Trophoblast cell (in vitro differentiated cells and primary cell): ENCODE measurements around the gene TAPT1.

ENCODE experiments used
- DNase-seq, 2 donors: peaks; one replicate each; pipeline ENCODE4 v3.0.0-alpha.2; 2016
- H2AFZ ChIP-seq: 2 replicates; pipeline ENCODE4 v1.6.1; 2013; ENCODE audit warnings: low read length, moderate library complexity, mild to moderate bottlenecking; ENCODE audit not compliant: insufficient read depth, poor library complexity
- H2AK5ac ChIP-seq: 2 replicates; pipeline ENCODE4 v1.6.1; 2013; ENCODE audit warnings: mild to moderate bottlenecking, low read length
- H2BK120ac ChIP-seq: 2 replicates; pipeline ENCODE4 v1.6.1; 2013; ENCODE audit warnings: low read length, mild to moderate bottlenecking, moderate library complexity; ENCODE audit not compliant: insufficient read depth, poor library complexity
- H2BK12ac ChIP-seq: 2 replicates; pipeline ENCODE4 v1.6.1; 2013; ENCODE audit warnings: mild to moderate bottlenecking, low read length, moderate library complexity
- H2BK5ac ChIP-seq: 2 replicates; pipeline ENCODE4 v1.6.1; 2013; ENCODE audit warnings: low read length, low read depth, moderate library complexity, mild to moderate bottlenecking; ENCODE audit not compliant: poor library complexity
- H3K14ac ChIP-seq: 2 replicates; pipeline ENCODE4 v1.6.1; 2013; ENCODE audit warnings: mild to moderate bottlenecking, low read length
- H3K18ac ChIP-seq: 2 replicates; pipeline ENCODE4 v1.6.1; 2013; ENCODE audit warnings: mild to moderate bottlenecking, low read length
- H3K23ac ChIP-seq: 2 replicates; pipeline ENCODE4 v1.6.1; 2013; ENCODE audit warnings: low read length
- H3K27ac ChIP-seq: 2 replicates; pipeline ENCODE4 v1.5.1; 2013; ENCODE audit warnings: low read depth, mild to moderate bottlenecking, inconsistent platforms, low read length, moderate library complexity
- H3K27me3 ChIP-seq: 2 replicates; pipeline ENCODE4 v1.6.1; 2013; ENCODE audit warnings: inconsistent platforms, mild to moderate bottlenecking, low read length, moderate library complexity; ENCODE audit not compliant: insufficient read depth
- H3K36me3 ChIP-seq, 2 experiments: 1 replicate in 1 of 2; 2 replicates in 1 of 2; pipeline ENCODE4 v1.6.1; 2013; ENCODE audit warnings: low read length in 2 of 2, mild to moderate bottlenecking in 2 of 2, moderate library complexity in 1 of 2; ENCODE audit not compliant: insufficient read depth in 2 of 2, control insufficient read depth in 1 of 2
- H3K4ac ChIP-seq: 2 replicates; pipeline ENCODE4 v1.6.1; 2013; ENCODE audit warnings: low read depth, mild to moderate bottlenecking, low read length, moderate library complexity
- H3K4me1 ChIP-seq, 2 experiments: 1 replicate in 1 of 2; 2 replicates in 1 of 2; pipeline ENCODE4 v1.6.1; 2013; ENCODE audit warnings: low read length in 2 of 2, mild to moderate bottlenecking in 2 of 2, moderate library complexity in 1 of 2; ENCODE audit not compliant: insufficient read depth in 2 of 2, control insufficient read depth in 1 of 2
- H3K4me2 ChIP-seq: 2 replicates; pipeline ENCODE4 v1.6.1; 2013; ENCODE audit warnings: inconsistent platforms, mild to moderate bottlenecking, low read length, moderate library complexity
- H3K4me3 ChIP-seq: 2 replicates; pipeline ENCODE4 v1.5.1; 2013; ENCODE audit warnings: mild to moderate bottlenecking, low read depth, low read length, inconsistent platforms
- H3K79me1 ChIP-seq: one replicate; pipeline ENCODE4 v1.6.1; 2013; ENCODE audit warnings: low read length
- H3K79me2 ChIP-seq: 2 replicates; pipeline ENCODE4 v1.6.1; 2013; ENCODE audit warnings: low read length, mild to moderate bottlenecking; ENCODE audit not compliant: control insufficient read depth, insufficient read depth, poor library complexity
- H3K9ac ChIP-seq: 2 replicates; pipeline ENCODE4 v1.6.1; 2013; ENCODE audit warnings: mild to moderate bottlenecking, low read length
- H3K9me3 ChIP-seq: 2 replicates; pipeline ENCODE4 v1.6.1; 2013; ENCODE audit warnings: low read depth, mild to moderate bottlenecking, control low read depth, inconsistent platforms, low read length; ENCODE audit not compliant: insufficient read depth
- H4K12ac ChIP-seq: 2 replicates; pipeline ENCODE4 v1.6.1; 2013; ENCODE audit warnings: low read depth, mild to moderate bottlenecking, low read length, moderate library complexity
- H4K8ac ChIP-seq: 2 replicates; pipeline ENCODE4 v1.6.1; 2013; ENCODE audit warnings: low read depth, mild to moderate bottlenecking, low read length, moderate library complexity
- H4K91ac ChIP-seq: one replicate; pipeline ENCODE4 v1.6.1; 2013; ENCODE audit warnings: low read depth, mild to moderate bottlenecking, low read length, moderate library complexity
- WGBS: extraction: QIAGEN DNeasy Blood & Tissue Kit; methylation state at CpG from one replicate; pipeline ENCODE4 v1.1.7; 2013; ENCODE audit warnings: missing lambda C conversion rate; ENCODE audit not compliant: insufficient read length, insufficient coverage; ENCODE audit errors: extremely low coverage; 5-methylcytosine and 5-hydroxymethylcytosine counted together

Gene TAPT1

DNA sequence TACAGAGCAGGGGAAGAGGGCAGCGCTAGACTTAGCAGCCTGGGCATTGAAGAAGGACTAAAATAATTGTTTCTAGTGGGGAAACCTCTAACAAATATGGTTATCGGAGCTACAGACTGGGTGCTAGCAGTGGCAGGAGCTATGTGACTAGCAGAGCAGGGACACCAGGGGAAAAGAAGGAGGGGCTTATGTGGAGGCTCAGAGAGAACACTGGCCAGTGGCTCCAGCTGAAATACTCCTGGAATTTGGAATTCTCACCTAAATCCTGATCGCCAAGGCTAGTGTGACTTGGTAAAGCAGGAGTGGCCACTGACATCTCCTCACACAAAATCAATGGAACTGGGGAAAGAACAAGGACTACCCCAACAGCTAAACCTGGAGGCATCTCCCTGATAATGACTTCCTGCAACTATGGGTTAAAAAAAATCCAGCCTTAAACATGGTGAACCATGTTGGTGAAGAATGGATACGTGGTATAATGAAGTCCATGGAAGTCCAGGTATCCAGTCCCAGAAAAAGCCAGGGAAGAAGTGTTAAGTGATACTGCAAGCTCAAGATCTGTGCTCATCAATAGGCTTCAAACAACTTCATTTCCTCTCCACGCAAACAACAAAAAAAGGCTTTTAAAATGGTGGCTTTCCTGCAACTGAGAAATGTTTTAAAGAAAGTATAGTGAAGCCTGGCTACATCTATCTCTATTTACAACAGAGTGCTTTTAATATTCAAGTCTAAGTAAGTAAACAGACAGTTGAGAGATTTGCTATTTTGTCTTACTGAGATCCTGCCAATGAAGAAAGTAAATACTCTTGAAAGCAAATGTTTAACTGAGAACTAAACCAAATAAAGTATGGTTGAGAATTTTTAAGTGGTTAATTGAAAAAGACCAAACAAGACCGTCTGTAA lies 1.8 kb downstream of the TAPT1 start:
- DNase-seq: peak in 1 of 2 donors; percentile 45
- Histone ChIP-seq H3K9ac (no peak overlapping the region), H3K27ac (no peak overlapping the region), H3K4me1 (peaks cover 2 to 4% of the 10 kb centered on the region in 2 experiments), H3K4ac (peak overlapping the region; percentile 42), H4K91ac (no peak overlapping the region), H3K27me3 (no peaks in the 10 kb centered on the region), H3K4me3 (no peak overlapping the region), H3K23ac (no peak overlapping the region), H4K12ac (no peak overlapping the region), H3K79me2 (peaks cover 10% of the 10 kb centered on the region), H2BK12ac (no peak overlapping the region), H3K79me1 (peaks cover 13% of the 10 kb centered on the region), H4K8ac (no peak overlapping the region), H2AK5ac (no peak overlapping the region), H3K14ac (no peak overlapping the region), H3K18ac (peak overlapping the region; percentile 43), H2BK120ac (no peak overlapping the region), H2BK5ac (no peak overlapping the region), H3K9me3 (no peaks in the 10 kb centered on the region), H3K4me2 (peak overlapping the region; percentile 31), H3K36me3 (no peaks in the 10 kb centered on the region), H2AFZ (no peak overlapping the region)
- WGBS: no CpG with 5 or more reads among the region's 6 CpGs

DNA sequence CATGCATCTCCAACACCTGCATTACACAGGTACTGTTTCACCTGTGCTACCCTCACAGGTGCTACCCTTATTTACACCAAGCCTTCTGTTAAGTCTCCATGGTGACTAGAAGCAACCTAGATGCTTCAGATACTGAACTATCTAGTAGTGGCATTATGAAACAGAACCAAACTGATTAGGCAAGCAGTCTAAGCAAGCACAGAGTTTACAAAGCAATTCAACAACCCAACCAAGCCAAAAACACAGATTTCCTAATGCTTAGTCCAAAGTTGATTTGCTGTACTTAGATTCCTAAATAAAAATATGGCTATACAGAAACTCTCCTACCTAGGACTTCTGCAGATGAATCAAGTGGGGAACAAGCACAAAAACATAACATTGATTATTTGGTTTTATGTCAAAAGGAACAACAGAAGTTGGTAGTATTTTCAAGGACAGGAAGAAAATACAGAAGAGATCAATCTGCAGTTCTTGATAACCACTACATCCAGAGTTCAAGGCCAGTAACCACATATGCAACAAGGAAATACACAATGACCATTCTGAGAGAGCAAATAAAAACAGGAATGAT lies 3.2 kb downstream of the TAPT1 start:
- Histone ChIP-seq H2BK12ac (no peak overlapping the region), H3K4me2 (no peak overlapping the region), H3K27me3 (no peaks in the 10 kb centered on the region), H3K79me2 (peaks cover 10% of the 10 kb centered on the region), H2AK5ac (no peak overlapping the region), H4K12ac (no peak overlapping the region), H3K14ac (no peak overlapping the region), H3K9me3 (no peaks in the 10 kb centered on the region), H3K18ac (no peak overlapping the region), H4K8ac (no peak overlapping the region), H3K9ac (no peak overlapping the region), H2BK5ac (no peak overlapping the region), H3K23ac (no peak overlapping the region), H2AFZ (no peak overlapping the region), H3K79me1 (peaks cover 13% of the 10 kb centered on the region), H3K4me1 (peaks cover 2 to 4% of the 10 kb centered on the region in 2 experiments), H3K4me3 (no peak overlapping the region), H2BK120ac (no peak overlapping the region), H3K4ac (no peak overlapping the region), H3K36me3 (no peaks in the 10 kb centered on the region), H3K27ac (no peak overlapping the region), H4K91ac (no peak overlapping the region)
- peak; percentile 81 to 97 for DNase-seq

DNA sequence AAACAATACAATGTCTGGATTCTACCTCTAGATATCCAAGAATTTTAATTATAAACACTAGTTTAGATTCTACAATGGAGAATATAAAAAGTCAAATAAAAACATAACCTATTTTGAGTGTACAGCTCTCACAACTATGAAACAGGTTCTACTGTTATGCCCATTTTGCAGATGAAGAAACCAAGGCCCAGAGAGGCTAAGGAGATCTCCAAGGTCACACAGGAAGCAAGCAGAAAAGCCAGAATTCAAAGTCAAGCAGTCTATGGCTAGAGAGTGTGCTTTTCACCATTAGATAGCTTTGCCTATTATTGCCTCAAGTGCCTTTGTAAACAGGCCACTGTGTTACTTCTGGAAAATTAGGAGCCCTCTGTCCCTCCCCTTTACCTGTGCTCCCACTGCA lies 7.3 kb downstream of the TAPT1 start:
- Histone ChIP-seq H4K91ac (no peak overlapping the region), H3K27me3 (no peaks in the 10 kb centered on the region)
- DNase-seq: no peak

DNA sequence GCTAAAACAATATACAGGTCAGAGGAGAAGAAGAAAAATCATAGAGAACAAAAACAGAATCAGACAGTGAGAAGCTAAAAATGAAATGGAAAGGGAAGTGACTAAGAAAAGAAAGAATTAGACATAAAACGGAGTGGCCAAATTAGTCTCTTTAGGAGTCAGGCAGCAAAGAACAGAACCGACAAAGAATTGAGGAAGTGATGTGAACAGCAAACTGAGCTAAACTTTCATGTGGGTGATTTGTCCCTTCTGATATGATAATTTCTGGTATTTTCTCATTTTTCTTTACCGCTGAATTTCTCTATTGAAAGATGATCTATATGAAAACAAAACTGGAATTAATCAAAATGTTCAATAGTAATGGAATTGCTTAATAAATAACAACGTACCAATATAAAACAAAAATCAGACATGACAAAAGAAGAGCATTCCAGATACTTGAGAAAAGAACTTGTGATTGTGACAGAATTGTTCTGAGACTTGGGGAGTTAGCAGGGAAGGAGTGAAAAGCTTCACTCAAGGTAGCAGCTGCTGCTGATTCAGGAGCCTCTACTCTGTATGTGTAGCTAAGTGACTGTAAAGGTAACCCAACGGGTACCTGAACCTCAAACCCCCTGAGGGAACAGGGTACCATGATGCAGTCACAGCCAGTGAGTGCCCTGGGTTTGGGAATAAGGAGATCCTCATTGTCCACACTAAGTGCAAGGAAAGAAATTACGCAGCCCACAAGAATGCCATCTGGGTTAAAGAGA lies 8.8 kb downstream of the TAPT1 start:
- H3K9ac ChIP-seq: no peak overlapping the region
- H2BK120ac ChIP-seq: no peak overlapping the region
- no peak overlapping the region for H2BK12ac ChIP-seq
- H3K27me3 ChIP-seq: no peaks in the 10 kb centered on the region
- H3K79me1 ChIP-seq: no peaks in the 10 kb centered on the region
- H3K18ac ChIP-seq: no peak overlapping the region
- H2AFZ ChIP-seq: no peak overlapping the region
- H3K27ac ChIP-seq: no peak overlapping the region
- no peak overlapping the region for H3K4me3 ChIP-seq
- H3K23ac ChIP-seq: no peak overlapping the region
- no peak overlapping the region for H3K4ac ChIP-seq
- no peak overlapping the region for H4K12ac ChIP-seq
- H3K4me1 ChIP-seq: no peaks in the 10 kb centered on the region
- H2BK5ac ChIP-seq: no peak overlapping the region
- no peak for DNase-seq
- H3K79me2 ChIP-seq: no peaks in the 10 kb centered on the region
- no peak overlapping the region for H2AK5ac ChIP-seq
- H3K14ac ChIP-seq: no peak overlapping the region
- no CpG with 5 or more reads among the region's 6 CpGs for WGBS
- H4K91ac ChIP-seq: no peak overlapping the region
- H4K8ac ChIP-seq: no peak overlapping the region
- no peak overlapping the region for H3K4me2 ChIP-seq
- H3K9me3 ChIP-seq: no peaks in the 10 kb centered on the region
- no peaks in the 10 kb centered on the region for H3K36me3 ChIP-seq

More for the DNA sequence above, 7.3 kb downstream of the TAPT1 start:
- Histone ChIP-seq H3K9me3 (no peaks in the 10 kb centered on the region), H3K4ac (no peak overlapping the region), H3K23ac (no peak overlapping the region), H4K12ac (no peak overlapping the region), H3K9ac (no peak overlapping the region), H3K4me3 (no peak overlapping the region), H2AK5ac (no peak overlapping the region), H2BK120ac (no peak overlapping the region), H3K79me1 (no peaks in the 10 kb centered on the region), H3K4me1 (no peaks in the 10 kb centered on the region), H3K4me2 (no peak overlapping the region), H3K79me2 (no peaks in the 10 kb centered on the region), H2BK5ac (no peak overlapping the region), H3K27ac (no peak overlapping the region), H3K18ac (peak overlapping the region; percentile 69), H4K8ac (no peak overlapping the region), H2BK12ac (no peak overlapping the region), H2AFZ (no peak overlapping the region), H3K14ac (no peak overlapping the region), H3K36me3 (no peaks in the 10 kb centered on the region)
